ENCODE data around the gene KRT3. TPM values are rescaled to one million over a fixed set of nuclear protein-coding genes. Genes with fewer than 3 reads are reported as not detected.

The KRT3 gene
- total and polyA plus RNA-seq, 2 donors (not counting 1 experiment from before 2014, with no cell fraction given), result not detected

GRCh38 chr12:52759218-52759617, 36.7 kb downstream of the KRT3 start:
- Mint-ChIP-seq H3K4me3 (no peak overlapping the region), H3K27me3 (peaks cover 7% of the 10 kb centered on the region), H3K9me3 (ENCODE audit: insufficient read depth) (peaks cover 3% of the 10 kb centered on the region), H3K4me1 (no peaks in the 10 kb centered on the region), H3K27ac (no peak overlapping the region)
- WGBS (ENCODE audit: insufficient coverage), result no CpG with 5 or more reads among the region's 2 CpGs
- DNase-seq (no peak), ATAC-seq (ENCODE audit: low read depth) (no peak)
- Histone ChIP-seq H3K36me3 (replicated peaks in 1 of 2; ENCODE audit: control extremely low read depth in 1 of 2, control insufficient read depth in 1 of 2, extremely low read depth in 1 of 2, insufficient read depth in 2 of 2, low read length in 1 of 2) (no peaks in the 10 kb centered on the region), H2AFZ (ENCODE audit: insufficient read depth, low read depth, low read length, poor library complexity, severe bottlenecking) (no peak overlapping the region), H3K79me2 (ENCODE audit: control insufficient read depth, insufficient read depth, low read length) (no peaks in the 10 kb centered on the region), H3K27me3 (replicated peaks in 1 of 4; ENCODE audit: control extremely low read depth in 1 of 4, control insufficient read depth in 3 of 4, insufficient read depth in 4 of 4, low read length in 3 of 4) (peaks cover 0 to 17% (median 4%) of the 10 kb centered on the region in 4 experiments), H3K9ac (ENCODE audit: low read length) (no peak overlapping the region), H3K4me2 (replicated peaks; ENCODE audit: low read depth, low read length, poor library complexity, severe bottlenecking) (no peak overlapping the region), H3K9me3 (ENCODE audit: control extremely low read depth in 1 of 3, control insufficient read depth in 2 of 3, insufficient read depth in 1 of 3, low read length in 2 of 3) (peaks cover 0 to 24% (median 16%) of the 10 kb centered on the region in 3 donors), H3K4me3 (ENCODE audit: control extremely low read depth in 1 of 5, extremely low read depth in 1 of 5, insufficient read depth in 1 of 5, low read depth in 2 of 5, low read length in 4 of 5) (no peak overlapping the region), H4K20me1 (ENCODE audit: control insufficient read depth, insufficient read depth, low read length, poor library complexity, severe bottlenecking) (no peaks in the 10 kb centered on the region), H3K4me1 (ENCODE audit: control insufficient read depth in 2 of 2, insufficient read depth in 2 of 2, low read length in 2 of 2) (no peaks in the 10 kb centered on the region), H3K27ac (ENCODE audit: low read length in 2 of 2) (no peak overlapping the region)
- intact Hi-C loops (cut with micrococcal nuclease), result no loop called here
- CTCF ChIA-PET, result no interaction called here
- POLR2A ChIA-PET, result no interaction called here
- no peak for TF ChIP-seq CTCF (IDR thresholded peaks at IDR 0.05)
- no peak for TF ChIP-seq EZH2 (IDR thresholded peaks at IDR 0.05; ENCODE audit: borderline replicate concordance, insufficient read depth, low read depth, low read length, poor library complexity, severe bottlenecking)

DNA sequence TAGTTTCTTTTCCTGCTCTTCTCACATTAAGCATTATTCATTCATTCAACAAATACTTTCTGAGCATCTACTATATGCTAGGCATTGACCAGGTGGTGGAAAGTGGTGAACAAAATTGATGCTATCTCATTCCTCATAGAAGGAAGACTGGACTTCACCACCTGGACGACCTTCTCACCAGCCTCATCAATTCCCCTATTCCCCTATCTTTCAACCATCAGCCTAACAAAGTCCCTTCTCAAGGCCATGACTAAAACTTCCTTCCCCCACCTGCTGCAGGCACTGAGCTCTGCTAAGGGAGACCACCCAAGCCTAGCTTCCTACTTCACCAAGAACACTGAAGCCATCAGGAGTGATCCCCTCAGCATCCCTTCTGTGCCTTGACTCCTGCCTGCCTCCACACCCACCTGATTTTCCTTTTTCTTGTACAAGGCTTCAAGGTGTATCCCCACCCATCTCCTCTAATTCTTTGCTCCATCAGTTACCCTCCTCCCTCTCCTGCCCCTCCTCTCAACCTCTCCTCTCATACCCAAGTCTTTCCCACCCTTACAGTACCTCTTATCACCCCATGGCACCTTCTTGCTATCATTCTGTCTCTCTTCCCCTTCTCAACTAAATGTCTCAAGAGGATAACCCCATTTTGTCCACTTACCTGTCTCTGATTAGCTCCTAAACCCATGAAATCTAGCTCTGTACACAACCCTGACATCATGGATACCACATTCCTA, 38.3 kb downstream of the KRT3 start:
- Histone ChIP-seq H3K79me2 (ENCODE audit: control insufficient read depth, insufficient read depth, low read length) (no peaks in the 10 kb centered on the region), H3K27ac (ENCODE audit: low read length in 2 of 2) (no peak overlapping the region), H3K4me2 (replicated peaks; ENCODE audit: low read depth, low read length, poor library complexity, severe bottlenecking) (no peak overlapping the region), H3K27me3 (replicated peaks in 1 of 4; ENCODE audit: control extremely low read depth in 1 of 4, control insufficient read depth in 3 of 4, insufficient read depth in 4 of 4, low read length in 3 of 4) (peaks cover 0 to 19% (median 5%) of the 10 kb centered on the region in 4 experiments), H2AFZ (ENCODE audit: insufficient read depth, low read depth, low read length, poor library complexity, severe bottlenecking) (no peak overlapping the region), H3K9ac (ENCODE audit: low read length) (no peak overlapping the region), H3K4me1 (ENCODE audit: control insufficient read depth in 2 of 2, insufficient read depth in 2 of 2, low read length in 2 of 2) (no peaks in the 10 kb centered on the region), H3K4me3 (ENCODE audit: control extremely low read depth in 1 of 5, extremely low read depth in 1 of 5, insufficient read depth in 1 of 5, low read depth in 2 of 5, low read length in 4 of 5) (no peak overlapping the region), H3K9me3 (ENCODE audit: control extremely low read depth in 1 of 3, control insufficient read depth in 2 of 3, insufficient read depth in 1 of 3, low read length in 2 of 3) (peaks cover 0 to 21% (median 16%) of the 10 kb centered on the region in 3 donors), H4K20me1 (ENCODE audit: control insufficient read depth, insufficient read depth, low read length, poor library complexity, severe bottlenecking) (no peaks in the 10 kb centered on the region), H3K36me3 (replicated peaks in 1 of 2; ENCODE audit: control extremely low read depth in 1 of 2, control insufficient read depth in 1 of 2, extremely low read depth in 1 of 2, insufficient read depth in 2 of 2, low read length in 1 of 2) (no peaks in the 10 kb centered on the region)
- intact Hi-C loops (cut with micrococcal nuclease), result no loop called here
- WGBS (ENCODE audit: insufficient coverage), result 22% methylated on average over 1 of the region's 1 CpG
- H3K4me1 Mint-ChIP-seq, result no peaks in the 10 kb centered on the region
- TF ChIP-seq CTCF (IDR thresholded peaks at IDR 0.05) (no peak), EZH2 (IDR thresholded peaks at IDR 0.05; ENCODE audit: borderline replicate concordance, insufficient read depth, low read depth, low read length, poor library complexity, severe bottlenecking) (no peak)
- no peak for ATAC-seq (ENCODE audit: low read depth)
- DNase-seq, result no peak
- H3K9me3 Mint-ChIP-seq (ENCODE audit: insufficient read depth), result peaks cover 3% of the 10 kb centered on the region
- ChIA-PET CTCF (no interaction called here), POLR2A (no interaction called here)
- H3K27ac Mint-ChIP-seq, result no peak overlapping the region
- H3K27me3 Mint-ChIP-seq, result peaks cover 9% of the 10 kb centered on the region
- H3K4me3 Mint-ChIP-seq, result no peak overlapping the region
